T-cell (primary cell): ENCODE measurements around the gene GLIS1. TPM values are rescaled to one million over a fixed set of nuclear protein-coding genes. Genes with fewer than 3 reads are reported as not detected.
"Not testable (repeated sequence)": the region's sequence is repeated elsewhere in the genome, so short reads cannot be mapped to it uniquely, and the experiment has no call there.

Experiments
- ATAC-seq, 4 experiments: fragments of 200-7000 bp in 3 of 4; fragments of 150-1000 bp in 1 of 4; cut with Tn5 transposase; replicated peaks in 1 of 4; 1 replicate in 3 of 4; 2 replicates in 1 of 4; pipeline ENCODE4 v1.10.0; 2021; ENCODE audit warnings: moderate library complexity in 3 of 4, mild to moderate bottlenecking in 2 of 4, moderate number of reproducible peaks in 1 of 4
- CTCF ChIA-PET, 2 donors: fragments of 300-600 bp; sonication (Branson Sonifier 250); formaldehyde crosslinking; loops; one replicate each; lab custom pipeline; 2022; ENCODE audit warnings: antibody characterized with exemption in 2 of 2; lab: Charles Lee
- POLR2A ChIA-PET, 2 donors: fragments of 300-600 bp; sonication (Branson Sonifier 250); formaldehyde crosslinking; loops; one replicate each; lab custom pipeline; 2022; ENCODE audit warnings: antibody characterized with exemption in 2 of 2; lab: Charles Lee
- DNase-seq, 35 experiments: peaks; one replicate each; pipeline versions ENCODE4 v3.0.0 to v3.0.0-alpha.2; 2013 to 2023
- H3K27ac ChIP-seq: one replicate; pipeline ENCODE4 v1.5.1; 2013; ENCODE audit warnings: low read length
- H3K27me3 ChIP-seq, 2 experiments: replicated peaks in 1 of 2; 1 replicate in 1 of 2; 2 replicates in 1 of 2; pipeline versions ENCODE4 v1.6.1 to v1.7.0; 2013; ENCODE audit warnings: low read length in 1 of 2, mixed read lengths in 1 of 2; ENCODE audit not compliant: control insufficient read depth in 2 of 2, insufficient read depth in 2 of 2; ENCODE audit errors: extremely low read depth in 1 of 2
- H3K36me3 ChIP-seq, 2 donors: 1 replicate in 1 of 2; 2 replicates in 1 of 2; pipeline versions ENCODE4 v1.6.1 to v1.7.0; 2013; ENCODE audit warnings: low read length in 1 of 2; ENCODE audit not compliant: control insufficient read depth in 2 of 2, insufficient read depth in 1 of 2; ENCODE audit errors: extremely low read depth in 1 of 2
- H3K4me1 ChIP-seq, 2 experiments: 1 replicate in 1 of 2; 2 replicates in 1 of 2; pipeline versions ENCODE4 v1.6.1 to v1.7.0; 2013; ENCODE audit warnings: low read length in 2 of 2, mixed read lengths in 1 of 2; ENCODE audit not compliant: insufficient read depth in 2 of 2, control insufficient read depth in 1 of 2; ENCODE audit errors: extremely low read depth in 1 of 2
- H3K4me3 ChIP-seq, 2 donors: 1 replicate in 1 of 2; 2 replicates in 1 of 2; pipeline versions ENCODE4 v1.5.1 to v1.7.0; 2013; ENCODE audit warnings: mild to moderate bottlenecking in 2 of 2, low read length in 1 of 2, moderate library complexity in 1 of 2; ENCODE audit not compliant: control insufficient read depth in 1 of 2; ENCODE audit errors: extremely low read depth in 1 of 2
- H3K9me3 ChIP-seq: 2 replicates; pipeline ENCODE4 v1.7.0; 2013
- H3K27ac Mint-ChIP-seq, 2 donors: one replicate each; pipeline ENCODE4 v1.8.0; 2020 to 2021; ENCODE audit warnings: mild to moderate bottlenecking in 2 of 2, mixed read lengths in 2 of 2
- H3K27me3 Mint-ChIP-seq, 2 donors: one replicate each; pipeline ENCODE4 v1.8.0; 2021 to 2022; ENCODE audit warnings: mixed read lengths in 2 of 2
- H3K36me3 Mint-ChIP-seq: one replicate; pipeline ENCODE4 v1.8.0; 2021; ENCODE audit warnings: mixed read lengths
- H3K4me1 Mint-ChIP-seq, 3 donors: one replicate each; pipeline ENCODE4 v1.8.0; 2020 to 2022; ENCODE audit warnings: mixed read lengths in 3 of 3, mild to moderate bottlenecking in 1 of 3
- H3K4me3 Mint-ChIP-seq, 3 donors: one replicate each; pipeline ENCODE4 v1.8.0; 2020 to 2022; ENCODE audit warnings: mild to moderate bottlenecking in 3 of 3, mixed read lengths in 3 of 3, moderate library complexity in 3 of 3
- H3K9me3 Mint-ChIP-seq, 3 donors: one replicate each; pipeline ENCODE4 v1.8.0; 2020 to 2022; ENCODE audit warnings: mixed read lengths in 3 of 3
- WGBS: methylation state at CpG from one replicate; pipeline ENCODE4 v1.1.5; 2013; ENCODE audit warnings: missing lambda C conversion rate; ENCODE audit not compliant: insufficient coverage; 5-methylcytosine and 5-hydroxymethylcytosine counted together
- total RNA-seq, 35 experiments: library from RNA in 6 of 35; stranded (reverse) in 6 of 35; fragments of 120-200 nt in 1 of 35; gene quantifications; one replicate each; pipeline versions ENCODE4 v1.2.1 to v1.2.4 and lab custom pipeline; 2013 to 2026

GLIS1 gene
- total RNA-seq, 5 donors from 2014 or later (not counting 1 experiment from before 2014, with no cell fraction given) = not detected

GRCh38 chr1:53647915-53648314 lies 91.0 kb downstream of the GLIS1 start:
- H3K9me3 Mint-ChIP-seq, H3K4me3 ChIP-seq, H3K4me1 ChIP-seq, H3K36me3 Mint-ChIP-seq, H3K4me3 Mint-ChIP-seq, H3K4me1 Mint-ChIP-seq, H3K36me3 ChIP-seq, H3K9me3 ChIP-seq, DNase-seq, ATAC-seq, POLR2A ChIA-PET, H3K27ac Mint-ChIP-seq, H3K27ac ChIP-seq: not testable (repeated sequence)
- no CpG with 5 or more reads among the region's 4 CpGs for WGBS
- peaks cover 0 to 11% of the 10 kb centered on the region in 2 experiments for H3K27me3 ChIP-seq
- H3K27me3 Mint-ChIP-seq = peaks cover 0 to 10% of the 10 kb centered on the region in 2 donors
- CTCF ChIA-PET = interaction anchor here in 1 of 2 donors (0.6 kb wide), 1 partner anchor 150 kb away, joined by 4 read pairs; no protein-coding TSS in a partner anchor

GRCh38 chr1:53646732-53647131 lies 92.2 kb downstream of the GLIS1 start:
- H3K9me3 Mint-ChIP-seq = no peaks in the 10 kb centered on the region
- Histone ChIP-seq H3K27me3 (peaks cover 0 to 4% of the 10 kb centered on the region in 2 experiments), H3K27ac (no peak overlapping the region), H3K4me3 (no peak overlapping the region), H3K36me3 (no peaks in the 10 kb centered on the region), H3K4me1 (no peaks in the 10 kb centered on the region), H3K9me3 (no peaks in the 10 kb centered on the region)
- CTCF ChIA-PET = no interaction called here
- no peak overlapping the region for H3K4me3 Mint-ChIP-seq
- H3K4me1 Mint-ChIP-seq = no peaks in the 10 kb centered on the region
- no peak for DNase-seq
- no peak for ATAC-seq
- no peaks in the 10 kb centered on the region for H3K36me3 Mint-ChIP-seq
- no peak overlapping the region for H3K27ac Mint-ChIP-seq
- peaks cover 0 to 12% of the 10 kb centered on the region in 2 donors for H3K27me3 Mint-ChIP-seq
- POLR2A ChIA-PET = no interaction called here

DNA sequence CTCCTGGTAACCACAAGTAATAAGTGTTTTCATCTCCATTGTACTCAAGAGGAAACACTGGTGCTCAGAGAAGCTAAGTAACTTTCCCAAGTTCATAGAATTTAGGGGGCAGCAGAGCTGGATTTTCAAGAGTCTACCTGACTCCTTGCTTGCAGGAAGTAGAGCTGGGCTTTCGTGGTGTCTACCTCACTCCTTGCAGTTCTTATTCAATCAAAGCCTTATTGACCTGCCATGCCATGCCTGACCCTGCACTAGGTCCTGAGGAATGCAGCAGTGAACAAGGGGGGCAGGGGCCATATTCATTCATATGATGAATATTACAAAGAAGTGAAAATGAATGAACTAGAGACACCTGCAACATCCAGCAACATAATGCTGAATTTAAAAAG lies 93.3 kb downstream of the GLIS1 start:
- Mint-ChIP-seq H3K4me1 (no peaks in the 10 kb centered on the region), H3K9me3 (no peaks in the 10 kb centered on the region), H3K27me3 (peaks cover 0 to 12% of the 10 kb centered on the region in 2 donors), H3K27ac (no peak overlapping the region), H3K4me3 (no peak overlapping the region), H3K36me3 (no peaks in the 10 kb centered on the region)
- H3K36me3 ChIP-seq = no peaks in the 10 kb centered on the region
- H3K4me1 ChIP-seq = no peaks in the 10 kb centered on the region
- no peak overlapping the region for H3K27ac ChIP-seq
- DNase-seq (no peak), ATAC-seq (no peak)
- POLR2A ChIA-PET = no interaction called here
- H3K27me3 ChIP-seq = peaks cover 0 to 2% of the 10 kb centered on the region in 2 experiments
- H3K4me3 ChIP-seq = no peak overlapping the region
- WGBS = no CpG with 5 or more reads among the region's 1 CpG
- CTCF ChIA-PET = no interaction called here
- H3K9me3 ChIP-seq = no peaks in the 10 kb centered on the region

GRCh38 chr1:53644909-53645689 lies 93.9 kb downstream of the GLIS1 start:
- no peak overlapping the region for H3K27ac Mint-ChIP-seq
- H3K27me3 Mint-ChIP-seq = peaks cover 0 to 12% of the 10 kb centered on the region in 2 donors
- H3K36me3 Mint-ChIP-seq = no peaks in the 10 kb centered on the region
- Histone ChIP-seq H3K36me3 (no peaks in the 10 kb centered on the region), H3K27me3 (peaks cover 0 to 2% of the 10 kb centered on the region in 2 experiments), H3K4me3 (no peak overlapping the region), H3K9me3 (no peaks in the 10 kb centered on the region), H3K4me1 (no peaks in the 10 kb centered on the region), H3K27ac (no peak overlapping the region)
- ChIA-PET CTCF (no interaction called here), POLR2A (no interaction called here)
- H3K9me3 Mint-ChIP-seq = no peaks in the 10 kb centered on the region
- ATAC-seq (no peak), DNase-seq (peak in 1 of 35 experiments; percentile 4)
- H3K4me3 Mint-ChIP-seq = no peak overlapping the region
- 85% methylated on average over 9 of the region's 14 CpGs for WGBS
- no peaks in the 10 kb centered on the region for H3K4me1 Mint-ChIP-seq

DNA sequence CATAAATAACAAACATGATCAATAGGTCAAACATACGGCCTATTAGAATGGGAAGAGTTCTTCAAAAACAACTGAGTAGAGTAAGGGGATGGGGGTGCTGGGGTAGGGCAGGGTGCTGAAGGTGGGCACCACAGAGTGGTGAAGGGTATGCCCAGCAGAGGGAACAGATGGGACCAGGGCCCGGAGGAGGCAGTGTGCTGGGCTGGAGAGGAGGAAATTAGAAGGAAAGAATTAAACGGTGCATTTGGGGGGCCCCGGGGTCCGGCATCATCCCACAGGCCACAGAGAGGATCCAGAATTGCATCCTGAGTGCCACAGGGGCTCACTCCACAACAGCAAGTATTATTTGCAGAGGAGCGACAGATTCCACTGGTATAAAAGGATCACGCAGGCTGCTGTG lies 94.5 kb downstream of the GLIS1 start:
- CTCF ChIA-PET = no interaction called here
- 88% methylated on average over 4 of the region's 7 CpGs for WGBS
- Histone ChIP-seq H3K36me3 (no peaks in the 10 kb centered on the region), H3K4me1 (no peaks in the 10 kb centered on the region), H3K27ac (no peak overlapping the region), H3K27me3 (peaks cover 0 to 2% of the 10 kb centered on the region in 2 experiments), H3K9me3 (no peaks in the 10 kb centered on the region), H3K4me3 (no peak overlapping the region)
- H3K36me3 Mint-ChIP-seq = no peaks in the 10 kb centered on the region
- DNase-seq (peak in 1 of 35 experiments; percentile 4), ATAC-seq (no peak)
- no peak overlapping the region for H3K4me3 Mint-ChIP-seq
- no peak overlapping the region for H3K27ac Mint-ChIP-seq
- H3K4me1 Mint-ChIP-seq = no peaks in the 10 kb centered on the region
- POLR2A ChIA-PET = no interaction called here
- H3K9me3 Mint-ChIP-seq = no peaks in the 10 kb centered on the region
- peaks cover 0 to 12% of the 10 kb centered on the region in 2 donors for H3K27me3 Mint-ChIP-seq

GRCh38 chr1:53643881-53644390 lies 95.0 kb downstream of the GLIS1 start:
- no peaks in the 10 kb centered on the region for H3K9me3 ChIP-seq
- H3K4me3 Mint-ChIP-seq = no peak overlapping the region
- H3K27ac Mint-ChIP-seq = no peak overlapping the region
- no peaks in the 10 kb centered on the region for H3K9me3 Mint-ChIP-seq
- H3K36me3 Mint-ChIP-seq = no peaks in the 10 kb centered on the region
- peaks cover 0 to 12% of the 10 kb centered on the region in 2 donors for H3K27me3 Mint-ChIP-seq
- POLR2A ChIA-PET = no interaction called here
- DNase-seq (peak in 1 of 35 experiments; percentile 2), ATAC-seq (no peak)
- CTCF ChIA-PET = no interaction called here
- H3K4me3 ChIP-seq = no peak overlapping the region
- no peaks in the 10 kb centered on the region for H3K36me3 ChIP-seq
- H3K4me1 Mint-ChIP-seq = no peaks in the 10 kb centered on the region
- WGBS = 95% methylated on average over 4 of the region's 4 CpGs
- H3K27ac ChIP-seq = no peak overlapping the region
- H3K27me3 ChIP-seq = peaks cover 0 to 5% of the 10 kb centered on the region in 2 experiments
- no peaks in the 10 kb centered on the region for H3K4me1 ChIP-seq
